Left ventricle myocardium inferior (tissue), 1 donor: ENCODE measurements around the gene PRAMEF1. TPM values are rescaled to one million over a fixed set of nuclear protein-coding genes. Genes with fewer than 3 reads are reported as not detected.

ENCODE experiments used
- DNase-seq: peaks from one replicate; pipeline ENCODE4 v3.0.0-alpha.2; 2020
- H3K27ac ChIP-seq: fragments of 200-600 bp; replicated peaks from 2 replicates; pipeline ENCODE4 v1.8.0; 2021
- H3K27me3 ChIP-seq: fragments of 200-600 bp; 2 replicates; pipeline ENCODE4 v1.8.0; 2021; ENCODE audit warnings: low read depth
- H3K36me3 ChIP-seq: fragments of 200-600 bp; 2 replicates; pipeline ENCODE4 v1.8.0; 2021
- H3K4me1 ChIP-seq: fragments of 200-600 bp; 2 replicates; pipeline ENCODE4 v1.8.0; 2021
- H3K4me3 ChIP-seq: fragments of 200-600 bp; 2 replicates; pipeline ENCODE4 v1.8.0; 2021; ENCODE audit warnings: mild to moderate bottlenecking, moderate library complexity
- H3K9me3 ChIP-seq: fragments of 200-600 bp; replicated peaks from 2 replicates; pipeline ENCODE4 v1.8.0; 2021
- intact Hi-C: fragments of 100-400 bp; cut with micrococcal nuclease; formaldehyde crosslinking; loops from one replicate; pipeline ENCODE4 v1.11.0; 2022
- total RNA-seq: library from RNA; stranded (reverse); fragmentation: NEBNext Ultra II Directional; extraction: Animal tissue kit (Norgen Biotek cat#: 25700); gene quantifications from one replicate; pipeline ENCODE4 v1.2.1, GENCODE V29; 2021
- TF ChIP-seq, protein P1 (sequence below): fragments of 200-600 bp; IDR thresholded peaks from 2 replicates; pipeline ENCODE4 v1.8.0; 2021; ENCODE audit warnings: antibody characterized with exemption, mild to moderate bottlenecking, borderline replicate concordance
- donor health status: DM: no; HTN: yes; CAD: no; lungs with severe emphysema.

The PRAMEF1 gene
- total RNA-seq, 1 donor from 2014 or later, result not detected

- peaks cover 9% of the 10 kb centered on the region for H3K9me3 ChIP-seq
- H3K36me3 ChIP-seq, result no peaks in the 10 kb centered on the region
- TF ChIP-seq, protein P1, sequence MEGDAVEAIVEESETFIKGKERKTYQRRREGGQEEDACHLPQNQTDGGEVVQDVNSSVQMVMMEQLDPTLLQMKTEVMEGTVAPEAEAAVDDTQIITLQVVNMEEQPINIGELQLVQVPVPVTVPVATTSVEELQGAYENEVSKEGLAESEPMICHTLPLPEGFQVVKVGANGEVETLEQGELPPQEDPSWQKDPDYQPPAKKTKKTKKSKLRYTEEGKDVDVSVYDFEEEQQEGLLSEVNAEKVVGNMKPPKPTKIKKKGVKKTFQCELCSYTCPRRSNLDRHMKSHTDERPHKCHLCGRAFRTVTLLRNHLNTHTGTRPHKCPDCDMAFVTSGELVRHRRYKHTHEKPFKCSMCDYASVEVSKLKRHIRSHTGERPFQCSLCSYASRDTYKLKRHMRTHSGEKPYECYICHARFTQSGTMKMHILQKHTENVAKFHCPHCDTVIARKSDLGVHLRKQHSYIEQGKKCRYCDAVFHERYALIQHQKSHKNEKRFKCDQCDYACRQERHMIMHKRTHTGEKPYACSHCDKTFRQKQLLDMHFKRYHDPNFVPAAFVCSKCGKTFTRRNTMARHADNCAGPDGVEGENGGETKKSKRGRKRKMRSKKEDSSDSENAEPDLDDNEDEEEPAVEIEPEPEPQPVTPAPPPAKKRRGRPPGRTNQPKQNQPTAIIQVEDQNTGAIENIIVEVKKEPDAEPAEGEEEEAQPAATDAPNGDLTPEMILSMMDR, result no peak
- H3K27ac ChIP-seq, result no peak overlapping the region
- H3K27me3 ChIP-seq, result peaks cover 71% of the 10 kb centered on the region
- DNase-seq, result no peak
- intact Hi-C loops, result no loop called here
- H3K4me3 ChIP-seq, result no peak overlapping the region
- no peaks in the 10 kb centered on the region for H3K4me1 ChIP-seq
Observed at GRCh38 chr1:12769976-12770505, 21.2 kb upstream of the PRAMEF1 start.

- TF ChIP-seq, protein P1, result no peak
- Histone ChIP-seq H3K4me1 (no peaks in the 10 kb centered on the region), H3K36me3 (no peaks in the 10 kb centered on the region), H3K27ac (no peak overlapping the region), H3K4me3 (no peak overlapping the region), H3K27me3 (peaks cover 77% of the 10 kb centered on the region), H3K9me3 (peaks cover 9% of the 10 kb centered on the region)
- intact Hi-C loops, result no loop called here
- DNase-seq, result no peak
Observed at GRCh38 chr1:12770620-12771019, 20.6 kb upstream of the PRAMEF1 start.

- Histone ChIP-seq H3K4me3 (no peak overlapping the region), H3K27ac (no peak overlapping the region), H3K36me3 (no peaks in the 10 kb centered on the region), H3K9me3 (peaks cover 9% of the 10 kb centered on the region), H3K27me3 (peaks cover 83% of the 10 kb centered on the region), H3K4me1 (no peaks in the 10 kb centered on the region)
- DNase-seq, result no peak
- TF ChIP-seq, protein P1, result no peak
- intact Hi-C loops, result no loop called here
Observed at GRCh38 chr1:12771186-12771585, 20.0 kb upstream of the PRAMEF1 start.

DNA sequence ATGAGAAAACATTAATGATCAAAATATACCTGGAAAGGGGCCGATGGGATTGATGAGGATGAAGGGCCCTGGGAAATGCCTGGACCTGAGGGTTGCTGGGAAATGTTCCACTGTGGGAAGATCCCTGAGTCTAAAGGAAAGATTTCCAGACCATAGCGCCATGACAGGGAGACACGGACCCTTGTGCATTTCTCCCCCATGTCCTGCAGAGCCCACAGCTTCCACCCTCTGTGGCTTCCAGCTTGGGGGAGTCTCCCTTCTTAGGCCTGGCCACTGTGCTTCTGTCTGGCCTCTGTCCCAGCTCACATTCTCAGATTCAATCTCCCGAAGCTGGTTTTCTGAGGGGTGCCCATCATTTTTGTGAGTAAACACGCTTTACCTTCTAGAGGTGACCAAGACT is 18.7 kb upstream of the PRAMEF1 start:
- Histone ChIP-seq H3K27me3 (peaks cover 85% of the 10 kb centered on the region), H3K36me3 (no peaks in the 10 kb centered on the region), H3K4me3 (no peak overlapping the region), H3K9me3 (peaks cover 4% of the 10 kb centered on the region), H3K4me1 (no peaks in the 10 kb centered on the region), H3K27ac (no peak overlapping the region)
- no peak for DNase-seq
- TF ChIP-seq, protein P1, result no peak
- intact Hi-C loops, result no loop called here

- Histone ChIP-seq H3K4me3 (no peak within 1 kb of the TSS), H3K9me3 (peaks cover 4% of the 10 kb centered on the region), H3K36me3 (no peaks in the 10 kb centered on the region), H3K4me1 (no peaks in the 10 kb centered on the region), H3K27ac (no peak within 1 kb of the TSS), H3K27me3 (peaks cover 76% of the 10 kb centered on the region)
- DNase-seq, result no peak
- intact Hi-C loops, result no loop called here
- TF ChIP-seq, protein P1, result no peak
Observed at GRCh38 chr1:12773438-12773837, 17.8 kb upstream of the PRAMEF1 start, which contains the start of gene PRAMEF12. PRAMEF12 (plus strand) TSS chr1:12773738; CDS start chr1:12774868, 1,130 bp downstream.
